Neural crest cell (in vitro differentiated cells): Measurements from ENCODE around the gene HYOU1. TPM values are rescaled to one million over a fixed set of nuclear protein-coding genes. Genes with fewer than 3 reads are reported as not detected.

Experiments
- DNase-seq: peaks from one replicate; pipeline ENCODE4 v3.0.0; 2021; ENCODE audit warnings: low read depth, mixed read lengths, low spot score
- H3K27ac Mint-ChIP-seq: one replicate; pipeline ENCODE4 v1.8.0; 2021; ENCODE audit warnings: mild to moderate bottlenecking, mixed read lengths; ENCODE audit not compliant: unreplicated experiment
- H3K27me3 Mint-ChIP-seq: 2 replicates; pipeline ENCODE4 v1.8.0; 2021; ENCODE audit warnings: low read depth, mild to moderate bottlenecking, mixed read lengths
- H3K36me3 Mint-ChIP-seq: 2 replicates; pipeline ENCODE4 v1.8.0; 2021; ENCODE audit warnings: low read depth, mild to moderate bottlenecking, mixed read lengths
- H3K4me1 Mint-ChIP-seq: 2 replicates; pipeline ENCODE4 v1.8.0; 2021; ENCODE audit warnings: mixed read lengths
- H3K4me3 Mint-ChIP-seq: one replicate; pipeline ENCODE4 v1.8.0; 2021; ENCODE audit warnings: mild to moderate bottlenecking, mixed read lengths
- H3K9me3 Mint-ChIP-seq: 2 replicates; pipeline ENCODE4 v1.8.0; 2021; ENCODE audit warnings: mixed read lengths
- total RNA-seq: library from RNA; stranded (reverse); gene quantifications from 2 replicates; pipeline ENCODE4 v1.2.1, GENCODE V29; 2021
- TF ChIP-seq, protein P1 (sequence below): fragments of 200-600 bp; sonication (generic); conservative IDR thresholded peaks from 2 replicates; pipeline ENCODE4 v1.5.0; 2021; ENCODE audit warnings: antibody characterized with exemption, mild to moderate bottlenecking

Gene HYOU1
- total RNA-seq, 1 donor from 2014 or later: 204 TPM

DNA sequence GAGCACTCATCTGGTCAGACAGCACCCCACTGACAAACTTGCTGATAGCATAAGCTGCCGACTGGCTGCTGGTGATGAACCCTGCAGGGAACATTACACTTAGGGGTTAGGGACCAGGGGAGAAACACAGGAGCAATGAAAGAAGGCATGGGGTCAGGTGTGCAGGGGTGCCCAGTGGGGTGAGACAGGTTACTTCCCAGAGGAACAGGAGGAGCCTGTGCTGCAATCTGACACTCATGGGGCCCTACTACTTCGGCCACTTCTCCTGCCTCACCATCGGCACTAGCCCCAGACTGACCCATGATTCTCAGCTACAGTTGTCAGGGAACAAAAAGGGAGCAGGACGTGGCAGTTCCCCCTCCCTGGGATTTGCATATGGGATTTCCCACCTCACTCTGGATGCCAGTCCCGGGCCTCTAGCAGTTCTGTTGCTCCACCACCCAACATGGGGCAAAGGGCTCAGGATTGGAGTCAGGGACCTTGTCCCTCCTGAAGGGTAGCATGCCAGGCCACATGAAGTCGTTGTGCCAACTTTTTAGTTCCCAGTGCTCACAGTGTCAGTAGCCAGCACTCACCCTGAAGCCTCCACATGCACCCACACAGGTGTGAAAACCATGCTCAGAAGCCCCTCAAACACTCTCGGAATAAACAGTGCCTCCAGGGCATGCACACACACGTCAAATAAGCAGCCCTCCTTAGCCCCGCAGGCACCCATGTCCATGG is 28.5 kb downstream of the HYOU1 start:
- TF ChIP-seq, protein P1, sequence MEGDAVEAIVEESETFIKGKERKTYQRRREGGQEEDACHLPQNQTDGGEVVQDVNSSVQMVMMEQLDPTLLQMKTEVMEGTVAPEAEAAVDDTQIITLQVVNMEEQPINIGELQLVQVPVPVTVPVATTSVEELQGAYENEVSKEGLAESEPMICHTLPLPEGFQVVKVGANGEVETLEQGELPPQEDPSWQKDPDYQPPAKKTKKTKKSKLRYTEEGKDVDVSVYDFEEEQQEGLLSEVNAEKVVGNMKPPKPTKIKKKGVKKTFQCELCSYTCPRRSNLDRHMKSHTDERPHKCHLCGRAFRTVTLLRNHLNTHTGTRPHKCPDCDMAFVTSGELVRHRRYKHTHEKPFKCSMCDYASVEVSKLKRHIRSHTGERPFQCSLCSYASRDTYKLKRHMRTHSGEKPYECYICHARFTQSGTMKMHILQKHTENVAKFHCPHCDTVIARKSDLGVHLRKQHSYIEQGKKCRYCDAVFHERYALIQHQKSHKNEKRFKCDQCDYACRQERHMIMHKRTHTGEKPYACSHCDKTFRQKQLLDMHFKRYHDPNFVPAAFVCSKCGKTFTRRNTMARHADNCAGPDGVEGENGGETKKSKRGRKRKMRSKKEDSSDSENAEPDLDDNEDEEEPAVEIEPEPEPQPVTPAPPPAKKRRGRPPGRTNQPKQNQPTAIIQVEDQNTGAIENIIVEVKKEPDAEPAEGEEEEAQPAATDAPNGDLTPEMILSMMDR: no peak
- peaks cover 3% of the 10 kb centered on the region for H3K27me3 Mint-ChIP-seq
- H3K9me3 Mint-ChIP-seq: no peaks in the 10 kb centered on the region
- H3K4me1 Mint-ChIP-seq: peaks cover 23% of the 10 kb centered on the region
- peaks cover 3% of the 10 kb centered on the region for H3K36me3 Mint-ChIP-seq
- no peak overlapping the region for H3K27ac Mint-ChIP-seq
- no peak for DNase-seq
- H3K4me3 Mint-ChIP-seq: peak overlapping the region; percentile 94

DNA sequence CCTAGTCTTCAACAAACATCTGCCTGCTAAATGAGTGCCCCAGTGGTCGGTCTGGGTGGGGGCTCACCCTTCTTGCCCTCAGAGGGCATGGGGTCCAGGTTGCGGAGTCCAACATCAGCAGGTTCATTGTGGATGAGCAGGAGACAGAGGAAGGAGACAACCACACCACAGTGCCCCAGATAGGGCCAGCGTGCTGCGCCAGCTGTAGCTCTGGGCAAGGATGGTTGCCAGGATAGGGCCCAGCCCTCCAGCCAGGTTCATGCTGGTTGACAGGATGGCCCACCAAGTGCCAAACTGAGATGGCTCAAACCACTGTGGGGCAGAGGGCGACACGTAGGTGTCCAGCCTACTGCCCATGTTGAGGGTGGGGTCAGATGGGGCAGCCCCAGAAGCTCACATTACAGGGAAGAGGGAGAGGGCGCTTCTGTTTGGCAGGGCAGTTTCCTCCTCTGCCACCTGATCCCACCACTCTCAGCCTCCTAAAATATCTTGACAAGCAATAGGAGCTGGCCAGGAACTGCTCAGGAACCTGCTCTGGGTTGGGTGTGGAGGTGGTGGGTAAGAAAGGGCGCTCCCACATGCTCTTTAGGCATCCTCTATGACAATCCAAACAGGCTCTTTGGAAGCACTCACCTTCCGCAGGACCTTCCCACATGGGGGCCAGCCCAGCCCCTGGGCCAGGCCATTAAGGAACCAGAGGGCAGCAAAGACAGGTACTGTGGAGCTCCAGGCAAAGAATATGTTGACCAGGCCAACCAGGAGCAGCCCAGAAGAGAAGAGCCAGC is 29.3 kb downstream of the HYOU1 start:
- peaks cover 23% of the 10 kb centered on the region for H3K4me1 Mint-ChIP-seq
- TF ChIP-seq, protein P1: no peak
- H3K36me3 Mint-ChIP-seq: peaks cover 3% of the 10 kb centered on the region
- H3K27ac Mint-ChIP-seq: no peak overlapping the region
- H3K4me3 Mint-ChIP-seq: peak overlapping the region; percentile 57
- no peaks in the 10 kb centered on the region for H3K9me3 Mint-ChIP-seq
- peaks cover 3% of the 10 kb centered on the region for H3K27me3 Mint-ChIP-seq
- DNase-seq: no peak

DNA sequence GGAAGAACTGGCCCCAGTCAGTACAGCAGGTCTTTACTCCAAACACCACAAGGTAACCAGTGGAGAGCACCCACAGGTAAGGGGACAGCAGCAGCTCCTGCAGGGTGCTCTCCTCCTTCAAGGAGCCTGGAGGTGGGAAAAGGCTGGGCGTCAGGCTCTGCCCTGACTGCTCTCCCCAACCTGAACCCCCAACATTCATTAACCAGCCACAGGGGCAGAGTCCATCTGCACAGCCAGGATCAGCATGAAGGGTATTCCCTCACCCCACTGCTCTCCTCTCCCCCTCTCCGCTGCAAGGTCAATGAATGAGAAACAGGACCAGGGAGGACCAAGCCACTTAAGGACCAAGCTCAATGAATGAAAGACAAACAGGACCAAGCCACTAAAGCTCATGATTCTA is 30.0 kb downstream of the HYOU1 start:
- Mint-ChIP-seq H3K27me3 (peaks cover 3% of the 10 kb centered on the region), H3K27ac (no peak overlapping the region), H3K4me1 (peaks cover 23% of the 10 kb centered on the region), H3K4me3 (peak overlapping the region; percentile 57), H3K9me3 (no peaks in the 10 kb centered on the region), H3K36me3 (peaks cover 3% of the 10 kb centered on the region)
- TF ChIP-seq, protein P1: no peak
- no peak for DNase-seq

DNA sequence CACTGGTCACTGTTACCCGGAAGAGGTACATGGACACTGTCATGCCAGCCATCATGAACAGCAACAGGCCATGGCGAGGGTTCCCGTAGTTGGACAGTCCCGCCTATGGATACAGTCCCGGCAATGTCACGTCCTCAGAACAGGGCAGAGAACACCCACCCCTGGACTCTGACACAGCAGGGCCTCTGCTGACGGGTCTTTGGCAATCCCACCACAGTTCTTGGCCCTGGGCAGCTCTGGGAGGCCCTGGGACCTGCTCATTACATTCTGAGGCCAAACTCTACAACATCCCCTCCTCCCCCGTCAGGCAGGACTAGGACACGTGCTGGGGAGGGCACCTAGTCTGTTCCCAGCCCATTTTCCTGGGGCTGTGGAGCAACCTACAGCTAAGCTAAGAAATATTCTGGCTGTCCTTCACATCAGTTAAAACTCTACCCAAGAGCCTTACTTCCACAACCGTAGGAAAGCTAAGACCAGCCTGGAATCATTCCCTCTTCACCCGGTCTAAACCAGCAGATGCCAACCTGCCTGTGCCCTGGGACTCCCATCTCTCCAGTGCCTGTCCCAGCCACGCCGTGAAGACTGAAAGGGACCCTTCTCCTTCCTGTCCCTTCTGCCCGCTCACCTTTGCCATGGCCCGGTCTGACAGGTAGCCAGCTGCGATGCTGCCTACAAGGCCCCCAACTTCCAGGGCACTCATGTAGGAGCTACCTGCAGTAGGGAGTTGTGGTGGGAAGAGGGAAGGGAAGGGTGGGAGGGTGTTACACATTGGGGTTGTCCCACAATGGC is 30.8 kb downstream of the HYOU1 start:
- TF ChIP-seq, protein P1: no peak
- H3K4me1 Mint-ChIP-seq: peaks cover 24% of the 10 kb centered on the region
- H3K36me3 Mint-ChIP-seq: peaks cover 3% of the 10 kb centered on the region
- no peak for DNase-seq
- no peaks in the 10 kb centered on the region for H3K9me3 Mint-ChIP-seq
- no peak overlapping the region for H3K27ac Mint-ChIP-seq
- H3K27me3 Mint-ChIP-seq: peaks cover 3% of the 10 kb centered on the region
- peak overlapping the region; percentile 40 for H3K4me3 Mint-ChIP-seq

DNA sequence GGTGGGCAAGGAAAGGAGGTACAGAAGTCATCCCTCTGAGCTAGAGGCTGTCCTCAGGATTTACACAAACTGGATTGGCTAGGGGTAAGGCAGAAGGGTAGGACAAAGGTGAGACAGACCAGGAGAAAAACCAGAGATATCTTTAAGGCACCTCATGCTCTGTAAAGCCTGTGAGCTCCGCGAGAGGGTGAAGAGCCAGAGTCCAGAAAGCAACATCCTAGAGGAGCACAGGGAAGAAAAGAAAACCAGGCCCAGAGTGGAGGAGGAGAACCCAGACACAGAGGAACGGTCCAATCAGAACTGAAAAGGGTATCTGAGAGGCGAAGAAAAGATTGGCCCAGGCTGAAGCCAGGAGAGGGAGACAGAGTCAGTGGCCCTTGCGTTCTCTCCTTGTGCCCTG is 31.5 kb downstream of the HYOU1 start:
- H3K9me3 Mint-ChIP-seq: no peaks in the 10 kb centered on the region
- H3K27ac Mint-ChIP-seq: peak overlapping the region; percentile 82
- H3K36me3 Mint-ChIP-seq: peaks cover 3% of the 10 kb centered on the region
- H3K27me3 Mint-ChIP-seq: peaks cover 3% of the 10 kb centered on the region
- H3K4me1 Mint-ChIP-seq: peaks cover 24% of the 10 kb centered on the region
- no peak for DNase-seq
- H3K4me3 Mint-ChIP-seq: peak overlapping the region; percentile 40
- TF ChIP-seq, protein P1: no peak
